Motor neuron (in vitro differentiated cells): ENCODE data around the gene MTCL1. TPM values are rescaled to one million over a fixed set of nuclear protein-coding genes. Genes with fewer than 3 reads are reported as not detected.
A peak's percentile ranks its signal among the peaks of the same experiment; 100 is the strongest.

Experiments
- ATAC-seq, 8 experiments: fragments of 200-7000 bp; cut with Tn5 transposase; replicated peaks in 6 of 8; 2 replicates each; pipeline ENCODE4 v1.8.0; 2021; ENCODE audit warnings: mild to moderate bottlenecking in 8 of 8, moderate library complexity in 8 of 8
- H3K27ac ChIP-seq, 2 donors: fragments of 250-450 bp; sonication (Bioruptor Pico); 2 replicates each; pipeline ENCODE4 v1.9.0; 2021; ENCODE audit warnings: antibody characterized with exemption in 2 of 2, mild to moderate bottlenecking in 2 of 2, moderate library complexity in 1 of 2
- H3K4me1 ChIP-seq, 2 donors: fragments of 250-450 bp; sonication (Bioruptor Pico); replicated peaks in 1 of 2; 2 replicates each; pipeline ENCODE4 v1.6.1; 2021; ENCODE audit warnings: antibody characterized with exemption in 2 of 2, mild to moderate bottlenecking in 2 of 2, moderate library complexity in 1 of 2
- H3K4me3 ChIP-seq, 5 donors: fragments of 250-450 bp; sonication (Bioruptor Pico); 2 replicates each; pipeline ENCODE4 v1.9.0; 2021; ENCODE audit warnings: antibody characterized with exemption in 5 of 5, mild to moderate bottlenecking in 5 of 5, moderate library complexity in 4 of 5
- WGBS, 10 experiments: fragments of 450-650 bp; shearing (Covaris generic); methylation state at CpG; one replicate each; pipeline ENCODE4 v1.0.0; 2022; 5-methylcytosine and 5-hydroxymethylcytosine counted together
- in situ Hi-C, 9 experiments: fragments of 400-800 bp; cut with MboI; loops; one replicate each; pipeline ENCODE4 v1.15.0; 2021; ENCODE audit warnings: low sequenced_read_pairs in 9 of 9, low pct_unique_long_range_greater_than_20kb in 2 of 9; ENCODE audit not compliant: unreplicated experiment in 9 of 9
- total RNA-seq, 8 experiments: library from RNA; unstranded; fragments of 300-600 nt; gene quantifications; 2 replicates each; pipeline versions ENCODE4 v1.2.3 to v1.2.4, GENCODE V29; 2022

The MTCL1 gene
- total RNA-seq, 8 experiments from 2014 or later: 10.4 to 35.6 (median 15.6) TPM

GRCh38 chr18:8787371-8787670 is 82.0 kb downstream of the MTCL1 start:
- no peak overlapping the region for H3K4me3 ChIP-seq
- ATAC-seq: peak in 3 of 8 experiments; percentile 25 to 57 (median 30)
- H3K27ac ChIP-seq: no peak overlapping the region
- WGBS, 10 experiments: 56 to 100% (median 81%) methylated on average over 1 to 5 of the region's 6 CpGs; no CpG with 5 or more reads in 1 of the 10 experiments
- in situ Hi-C loops: no loop called here
- peaks cover 11 to 25% of the 10 kb centered on the region in 2 donors for H3K4me1 ChIP-seq

- no peak for ATAC-seq
- Histone ChIP-seq H3K27ac (no peak overlapping the region), H3K4me3 (no peak overlapping the region), H3K4me1 (peaks cover 11 to 25% of the 10 kb centered on the region in 2 donors)
- WGBS, 10 experiments: 84 to 100% (median 98%) methylated on average over 1 to 6 of the region's 6 CpGs; no CpG with 5 or more reads in 2 of the 10 experiments
- in situ Hi-C loops: no loop called here
These were observed 82.4 kb downstream of the MTCL1 start for GRCh38 chr18:8787794-8788193.

DNA sequence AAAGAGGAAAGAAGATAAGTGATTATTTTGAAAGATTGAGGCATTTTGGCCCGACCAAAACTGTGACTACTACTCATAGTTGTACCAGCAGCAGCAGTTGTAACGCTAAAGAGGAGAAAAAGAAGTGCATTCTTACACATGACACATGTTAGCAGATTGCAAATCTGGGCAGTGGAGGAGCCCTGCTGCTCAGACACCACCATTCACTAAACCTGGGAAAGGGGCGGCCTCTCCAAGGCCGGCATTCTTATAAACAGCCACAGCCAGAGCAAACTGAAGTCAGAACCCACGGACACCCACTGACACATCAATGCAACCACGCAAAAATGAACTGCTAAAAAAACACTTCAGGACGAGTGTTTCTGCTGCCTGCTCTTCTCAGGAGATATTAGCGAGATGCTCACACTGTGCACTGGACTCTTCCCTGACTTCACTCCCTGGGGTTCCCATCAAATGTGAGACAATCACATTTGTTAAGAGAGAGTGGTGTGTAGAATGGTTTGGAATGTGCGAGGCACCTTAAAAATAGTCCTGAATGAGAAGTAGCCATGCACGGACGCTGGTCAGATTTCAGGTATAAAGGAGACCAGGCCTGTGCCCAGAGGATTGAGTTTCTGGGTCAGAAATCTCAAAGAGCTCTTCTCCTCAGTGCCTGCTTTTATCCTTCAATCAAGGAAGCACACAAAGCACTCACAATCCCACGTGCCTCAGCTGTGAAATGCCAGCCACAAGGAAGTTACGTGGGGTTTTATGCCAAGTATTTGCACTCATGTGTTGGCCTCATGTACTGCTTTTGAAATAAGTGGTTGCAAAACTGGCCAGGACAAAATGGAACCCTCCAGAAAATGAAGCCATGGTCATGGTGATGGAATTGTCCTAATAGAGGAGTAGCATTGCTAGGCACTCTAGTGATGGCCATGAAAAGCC is 83.4 kb downstream of the MTCL1 start:
- in situ Hi-C loops: no loop called here
- no peak overlapping the region for H3K27ac ChIP-seq
- ATAC-seq: no peak
- peaks cover 11 to 25% of the 10 kb centered on the region in 2 donors for H3K4me1 ChIP-seq
- WGBS, 10 experiments: 50 to 100% (median 82%) methylated on average over 1 to 11 of the region's 13 CpGs
- no peak overlapping the region for H3K4me3 ChIP-seq

GRCh38 chr18:8791171-8791651 is 85.9 kb downstream of the MTCL1 start:
- Histone ChIP-seq H3K4me1 (peaks cover 15 to 25% of the 10 kb centered on the region in 2 donors), H3K27ac (no peak overlapping the region), H3K4me3 (no peak overlapping the region)
- WGBS, 10 experiments: 6 to 80% (median 60%) methylated on average over 1 to 4 of the region's 4 CpGs; no CpG with 5 or more reads in 3 of the 10 experiments
- ATAC-seq: peak in 5 of 8 experiments; percentile 36 to 93 (median 93)
- in situ Hi-C loops: no loop called here

DNA sequence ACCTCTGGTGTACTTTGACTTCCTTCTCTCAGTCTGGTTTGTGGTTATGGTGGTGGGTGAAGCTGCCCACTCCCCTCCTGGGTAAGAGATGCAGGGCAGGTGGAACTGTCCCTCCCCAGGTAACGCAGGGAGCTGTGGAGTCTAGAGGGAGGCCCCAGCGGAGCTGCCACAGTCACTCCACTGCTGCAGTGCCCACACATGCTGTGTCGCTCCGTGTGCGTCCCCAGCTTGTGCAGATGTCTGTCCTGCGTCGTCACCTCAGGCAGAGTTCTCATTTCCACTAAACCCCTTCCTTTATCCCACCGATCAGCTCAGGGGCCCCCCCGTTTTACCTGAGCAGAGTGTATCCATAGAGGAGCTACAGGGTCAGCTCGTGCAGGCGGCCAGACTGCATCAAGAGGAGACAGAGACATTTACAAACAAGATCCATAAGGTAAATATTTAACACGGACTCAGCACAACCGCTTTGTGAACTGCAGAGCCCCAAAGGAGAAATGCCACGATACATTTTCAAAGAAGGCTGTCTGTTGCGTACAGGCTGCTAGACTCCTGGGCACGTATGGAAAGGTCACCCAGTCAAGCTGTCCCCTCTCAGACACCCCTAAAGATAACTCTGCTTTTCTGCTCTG is 87.4 kb downstream of the MTCL1 start:
- WGBS, 10 experiments: 79 to 92% (median 87%) methylated on average over 3 to 13 of the region's 16 CpGs; no CpG with 5 or more reads in 3 of the 10 experiments
- H3K4me3 ChIP-seq: no peak overlapping the region
- peaks cover 7 to 18% of the 10 kb centered on the region in 2 donors for H3K4me1 ChIP-seq
- ATAC-seq: no peak
- H3K27ac ChIP-seq: no peak overlapping the region
- in situ Hi-C loops: no loop called here

GRCh38 chr18:8793445-8794155 is 88.2 kb downstream of the MTCL1 start:
- ATAC-seq: no peak
- Histone ChIP-seq H3K27ac (no peak overlapping the region), H3K4me3 (no peak overlapping the region), H3K4me1 (peaks cover 7 to 12% of the 10 kb centered on the region in 2 donors)
- 53 to 100% (median 86%) methylated on average over 1 to 11 of the region's 13 CpGs for WGBS, 10 experiments
- in situ Hi-C loops: no loop called here

DNA sequence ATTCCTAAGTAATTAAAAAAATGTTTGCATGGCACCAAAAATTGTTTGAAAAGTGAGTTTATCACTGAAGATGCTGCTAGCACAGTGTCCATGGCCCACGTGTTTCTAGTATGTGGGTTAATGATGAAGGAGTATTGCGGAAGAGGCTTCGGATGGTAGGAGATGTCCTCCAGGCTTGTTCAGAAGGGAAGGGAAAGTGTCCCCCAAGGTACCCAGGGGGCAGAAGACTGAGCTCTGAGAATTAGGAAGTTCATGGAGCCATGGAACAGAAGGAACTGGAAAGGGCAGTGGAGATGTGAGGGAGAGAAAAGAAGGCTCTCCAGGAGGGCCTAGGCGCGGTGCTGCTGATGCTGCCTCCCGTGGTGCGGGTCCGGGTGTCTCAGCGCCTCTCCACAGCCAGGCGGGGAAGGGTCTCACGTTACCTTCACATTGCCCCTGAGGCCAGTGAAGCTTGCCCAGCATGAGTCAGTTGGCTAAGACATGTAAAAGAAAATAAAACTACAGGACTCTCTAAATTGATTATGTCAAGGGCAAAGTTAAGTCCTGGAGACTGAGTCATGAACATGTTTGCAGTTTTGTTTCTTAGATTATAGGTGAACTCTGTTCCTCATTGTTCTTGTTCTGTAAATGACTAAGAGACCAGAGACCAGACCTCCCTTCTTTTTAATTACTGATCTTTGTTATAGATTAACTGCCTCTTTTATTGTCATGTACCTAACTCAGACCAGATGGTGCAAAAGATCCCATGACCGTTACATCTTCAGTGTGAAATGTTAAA is 89.0 kb downstream of the MTCL1 start:
- ATAC-seq: peak in 1 of 8 experiments; percentile 1
- WGBS, 10 experiments: 35 to 100% (median 78%) methylated on average over 1 to 12 of the region's 12 CpGs; no CpG with 5 or more reads in 1 of the 10 experiments
- Histone ChIP-seq H3K27ac (no peak overlapping the region), H3K4me3 (no peak overlapping the region), H3K4me1 (peaks cover 7 to 12% of the 10 kb centered on the region in 2 donors)
- in situ Hi-C loops: no loop called here

GRCh38 chr18:8794934-8795280 is 89.6 kb downstream of the MTCL1 start:
- ATAC-seq: no peak
- no peak overlapping the region for H3K4me3 ChIP-seq
- in situ Hi-C loops: no loop called here
- no peak overlapping the region for H3K27ac ChIP-seq
- H3K4me1 ChIP-seq: peaks cover 7 to 14% of the 10 kb centered on the region in 2 donors
- WGBS, 10 experiments: 29 to 100% (median 68%) methylated on average over 1 to 6 of the region's 7 CpGs; no CpG with 5 or more reads in 2 of the 10 experiments

DNA sequence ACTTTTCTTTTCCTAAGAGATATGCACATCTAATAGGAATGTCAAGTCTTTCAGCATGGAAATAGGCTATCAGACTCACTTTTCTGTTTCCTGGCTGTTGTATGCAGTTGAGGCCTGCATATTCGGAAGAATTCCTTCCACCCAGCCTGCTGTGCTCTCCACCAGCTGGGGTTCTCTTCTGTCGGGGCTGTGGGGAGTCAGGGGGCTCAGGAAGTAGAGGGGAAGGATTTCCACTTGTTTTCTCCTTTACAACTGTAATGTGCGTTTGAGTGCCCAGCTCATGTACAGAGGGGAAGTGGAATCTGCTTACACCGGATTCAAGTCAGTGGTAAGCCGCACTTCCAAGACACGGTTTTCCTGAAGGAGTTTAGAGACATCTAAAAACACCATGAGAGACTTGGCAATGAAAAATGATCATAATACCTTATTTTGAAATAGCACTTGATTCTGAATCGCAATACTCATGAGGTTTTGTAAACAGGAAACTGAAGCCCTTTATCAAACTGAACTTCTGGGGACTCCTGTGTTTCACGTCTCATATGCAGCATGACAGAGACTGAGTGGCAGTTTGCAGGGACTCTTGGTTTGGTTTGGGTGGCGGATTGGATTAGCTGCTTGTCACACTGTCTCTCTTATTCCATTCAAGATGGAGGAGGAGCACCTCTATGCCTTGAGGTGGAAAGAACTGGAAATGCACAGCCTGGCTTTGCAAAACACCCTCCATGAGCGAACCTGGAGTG is 90.4 kb downstream of the MTCL1 start:
- in situ Hi-C loops: no loop called here
- WGBS, 10 experiments: 71 to 100% (median 89%) methylated on average over 1 to 9 of the region's 10 CpGs; no CpG with 5 or more reads in 1 of the 10 experiments
- Histone ChIP-seq H3K4me1 (peaks cover 14 to 21% of the 10 kb centered on the region in 2 donors), H3K27ac (no peak overlapping the region), H3K4me3 (no peak overlapping the region)
- ATAC-seq: no peak

DNA sequence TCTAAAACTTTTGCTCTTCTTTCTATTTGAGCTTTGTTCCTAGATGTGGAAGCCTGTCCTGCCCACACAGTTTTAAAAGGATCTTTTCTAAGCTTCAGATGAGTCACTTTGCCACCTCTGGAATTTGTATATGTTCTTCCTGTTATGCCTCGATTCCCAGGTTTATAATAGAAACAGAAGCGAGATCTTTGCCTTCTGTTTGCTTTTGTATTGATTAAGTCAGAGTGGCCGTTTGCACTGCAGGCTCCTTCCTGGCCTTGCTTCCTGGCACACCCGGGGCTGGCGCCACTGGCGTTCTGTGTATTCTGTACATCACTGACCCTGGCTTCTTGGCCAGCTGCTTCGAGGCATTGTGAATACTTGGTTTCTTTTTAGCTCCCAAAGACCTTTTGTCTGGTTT is 91.8 kb downstream of the MTCL1 start:
- Histone ChIP-seq H3K27ac (no peak overlapping the region), H3K4me1 (peaks cover 12 to 16% of the 10 kb centered on the region in 2 donors), H3K4me3 (no peak overlapping the region)
- WGBS, 10 experiments: 24 to 93% (median 42%) methylated on average over 1 to 5 of the region's 7 CpGs; no CpG with 5 or more reads in 2 of the 10 experiments
- in situ Hi-C loops: no loop called here
- ATAC-seq: peak in 3 of 8 experiments; percentile 31 to 63 (median 47)

GRCh38 chr18:8799001-8799400 is 93.6 kb downstream of the MTCL1 start:
- H3K4me3 ChIP-seq: no peak overlapping the region
- H3K27ac ChIP-seq: no peak overlapping the region
- in situ Hi-C loops: no loop called here
- peaks cover 12 to 16% of the 10 kb centered on the region in 2 donors for H3K4me1 ChIP-seq
- ATAC-seq: peak in 3 of 8 experiments; percentile 40 to 67 (median 62)
- WGBS, 10 experiments: 4 to 90% (median 41%) methylated on average over 3 to 6 of the region's 11 CpGs; no CpG with 5 or more reads in 6 of the 10 experiments
